NCI-H82 (cell line): ENCODE results near the gene SPRY1.

ENCODE experiments used
- DNase-seq: peaks from one replicate; lab custom pipeline; 2025; lab: John Stamatoyannopoulos, UW

SPRY1 gene

GRCh38 chr4:123409334-123409733, 12.7 kb downstream of the SPRY1 start:
- no peak for DNase-seq

GRCh38 chr4:123411514-123411913, 14.9 kb downstream of the SPRY1 start:
- no peak for DNase-seq

- DNase-seq, result no peak
Measured at GRCh38 chr4:123412091-123412505, 15.5 kb downstream of the SPRY1 start.

GRCh38 chr4:123412700-123413512, 16.3 kb downstream of the SPRY1 start:
- DNase-seq, result no peak

GRCh38 chr4:123415576-123415975, 19.0 kb downstream of the SPRY1 start:
- DNase-seq, result no peak

- no peak for DNase-seq
Measured at GRCh38 chr4:123415977-123416376, 19.4 kb downstream of the SPRY1 start.

- no peak for DNase-seq
Measured at GRCh38 chr4:123417813-123418212, 21.2 kb downstream of the SPRY1 start.

GRCh38 chr4:123418351-123418931, 21.8 kb downstream of the SPRY1 start:
- no peak for DNase-seq

GRCh38 chr4:123419885-123420755, 23.5 kb downstream of the SPRY1 start:
- DNase-seq, result peak; percentile 75

GRCh38 chr4:123421227-123421936, 24.8 kb downstream of the SPRY1 start:
- DNase-seq, result no peak

GRCh38 chr4:123421937-123422781, 25.6 kb downstream of the SPRY1 start:
- DNase-seq, result no peak

GRCh38 chr4:123423819-123424218, 27.2 kb downstream of the SPRY1 start:
- DNase-seq, result no peak

GRCh38 chr4:123427951-123428350, 31.4 kb downstream of the SPRY1 start:
- no peak for DNase-seq

GRCh38 chr4:123430031-123430430, 33.4 kb downstream of the SPRY1 start:
- DNase-seq, result no peak

- no peak for DNase-seq
Measured at GRCh38 chr4:123430501-123430900, 33.9 kb downstream of the SPRY1 start.

- no peak for DNase-seq
Measured at GRCh38 chr4:123433573-123433972, 37.0 kb downstream of the SPRY1 start.

GRCh38 chr4:123433976-123434375, 37.4 kb downstream of the SPRY1 start:
- peak; percentile 17 for DNase-seq

- no peak for DNase-seq
Measured at GRCh38 chr4:123435246-123436113, 38.9 kb downstream of the SPRY1 start.

- no peak for DNase-seq
Measured at GRCh38 chr4:123438031-123438430, 41.4 kb downstream of the SPRY1 start.
